ENCODE results near the gene NAIF1.

NAIF1 gene

GRCh38 chr9:128109050-128109709 is 42.1 kb upstream of the NAIF1 start:
- TF ChIP-seq CTCF (conservative IDR thresholded peaks at IDR 0.05; ENCODE audit: low read depth, low read length), result no peak
- H3K4me3 ChIP-seq (ENCODE audit: low read length), result no peak overlapping the region
- no peak for DNase-seq (ENCODE audit: low read depth)

- DNase-seq (ENCODE audit: low read depth), result no peak
- no peak for TF ChIP-seq CTCF (conservative IDR thresholded peaks at IDR 0.05; ENCODE audit: low read depth, low read length)
- no peak overlapping the region for H3K4me3 ChIP-seq (ENCODE audit: low read length)
Observed at GRCh38 chr9:128108269-128109049, 41.3 kb upstream of the NAIF1 start.

- no peak overlapping the region for H3K4me3 ChIP-seq (ENCODE audit: low read length)
- TF ChIP-seq CTCF (conservative IDR thresholded peaks at IDR 0.05; ENCODE audit: low read depth, low read length), result no peak
- no peak for DNase-seq (ENCODE audit: low read depth)
Observed at GRCh38 chr9:128107468-128108268, 40.5 kb upstream of the NAIF1 start.

GRCh38 chr9:128106940-128107467 is 39.9 kb upstream of the NAIF1 start:
- DNase-seq (ENCODE audit: low read depth), result no peak
- TF ChIP-seq CTCF (conservative IDR thresholded peaks at IDR 0.05; ENCODE audit: low read depth, low read length), result no peak
- H3K4me3 ChIP-seq (ENCODE audit: low read length), result no peak overlapping the region

GRCh38 chr9:128106181-128106939 is 39.2 kb upstream of the NAIF1 start:
- TF ChIP-seq CTCF (conservative IDR thresholded peaks at IDR 0.05; ENCODE audit: low read depth, low read length), result no peak
- no peak overlapping the region for H3K4me3 ChIP-seq (ENCODE audit: low read length)

GRCh38 chr9:128105538-128106175 is 38.5 kb upstream of the NAIF1 start:
- TF ChIP-seq CTCF (conservative IDR thresholded peaks at IDR 0.05; ENCODE audit: low read depth, low read length), result no peak
- H3K4me3 ChIP-seq (ENCODE audit: low read length), result no peak overlapping the region
- no peak for DNase-seq (ENCODE audit: low read depth)

More at GRCh38 chr9:128106181-128106939, 39.2 kb upstream of the NAIF1 start:
- no peak for DNase-seq (ENCODE audit: low read depth)

Data from retinal pigment epithelial cell (primary cell).